Kidney epithelial cell (primary cell): ENCODE measurements around the gene RAD50. TPM values are rescaled to one million over a fixed set of nuclear protein-coding genes. Genes with fewer than 3 reads are reported as not detected.

Source experiments
- DNase-seq: peaks from one replicate; pipeline ENCODE4 v3.0.0-alpha.2; 2010; ENCODE audit warnings: low read depth
- H3K27me3 ChIP-seq: 2 replicates; pipeline ENCODE4 v1.6.0; 2011; ENCODE audit warnings: low read length; ENCODE audit not compliant: control insufficient read depth, insufficient read depth
- H3K36me3 ChIP-seq: 2 replicates; pipeline ENCODE4 v1.5.1; 2011; ENCODE audit warnings: low read length; ENCODE audit not compliant: control insufficient read depth, insufficient read depth
- H3K4me3 ChIP-seq: 2 replicates; pipeline ENCODE4 v1.5.1; 2011; ENCODE audit warnings: low read depth, mild to moderate bottlenecking, control low read depth, low read length
- CTCF ChIP-seq: IDR thresholded peaks from 2 replicates; pipeline ENCODE4 v1.5.1; 2011; ENCODE audit warnings: mild to moderate bottlenecking, moderate library complexity, low read length, control low read depth, inconsistent platforms; ENCODE audit not compliant: insufficient read depth, poor library complexity, severe bottlenecking
- total RNA-seq: library from RNA; depleted of rRNA; stranded (reverse); fragments of >200 nt; gene quantifications from 2 replicates; pipeline ENCODE4 v1.2.3, GENCODE V29; 2015

RAD50 gene
- total RNA-seq, 1 donor from 2014 or later = 35.1 TPM

- Histone ChIP-seq H3K36me3 (no peaks in the 10 kb centered on the region), H3K27me3 (no peaks in the 10 kb centered on the region), H3K4me3 (no peak overlapping the region)
- DNase-seq = no peak
- TF ChIP-seq CTCF = no peak
Measured at GRCh38 chr5:132611965-132612364, 55.2 kb downstream of the RAD50 start.

- no peak overlapping the region for H3K4me3 ChIP-seq
- no peak for DNase-seq
- H3K27me3 ChIP-seq = no peaks in the 10 kb centered on the region
- no peak for TF ChIP-seq CTCF
- H3K36me3 ChIP-seq = no peaks in the 10 kb centered on the region
Measured at GRCh38 chr5:132612846-132613245, 56.1 kb downstream of the RAD50 start.

GRCh38 chr5:132621699-132622098, 64.9 kb downstream of the RAD50 start:
- TF ChIP-seq CTCF = no peak
- DNase-seq = no peak
- Histone ChIP-seq H3K4me3 (no peak overlapping the region), H3K36me3 (no peaks in the 10 kb centered on the region), H3K27me3 (no peaks in the 10 kb centered on the region)

GRCh38 chr5:132622608-132623007, 65.8 kb downstream of the RAD50 start:
- TF ChIP-seq CTCF = no peak
- H3K36me3 ChIP-seq = no peaks in the 10 kb centered on the region

GRCh38 chr5:132627470-132627869, 70.7 kb downstream of the RAD50 start:
- TF ChIP-seq CTCF = no peak
- Histone ChIP-seq H3K36me3 (no peaks in the 10 kb centered on the region), H3K4me3 (no peak overlapping the region), H3K27me3 (no peaks in the 10 kb centered on the region)
- no peak for DNase-seq

More at GRCh38 chr5:132622608-132623007, 65.8 kb downstream of the RAD50 start:
- H3K27me3 ChIP-seq = no peaks in the 10 kb centered on the region
- no peak for DNase-seq
- no peak overlapping the region for H3K4me3 ChIP-seq

GRCh38 chr5:132628814-132629213, 72.0 kb downstream of the RAD50 start:
- Histone ChIP-seq H3K27me3 (no peaks in the 10 kb centered on the region), H3K4me3 (no peak overlapping the region), H3K36me3 (no peaks in the 10 kb centered on the region)
- no peak for DNase-seq
- TF ChIP-seq CTCF = no peak
